ENCODE measurements around the gene KLHL29. TPM values are rescaled to one million over a fixed set of nuclear protein-coding genes. Genes with fewer than 3 reads are reported as not detected.

Gene KLHL29
- total RNA-seq, 1 experiment from 2014 or later: 2.6 TPM

- Histone ChIP-seq H2AFZ (ENCODE audit: low read length) (no peak overlapping the region), H3K79me2 (ENCODE audit: low read length) (no peaks in the 10 kb centered on the region), H3K4me1 (ENCODE audit: insufficient read depth, low read length) (no peaks in the 10 kb centered on the region), H3K4me3 (ENCODE audit: low read length) (no peak overlapping the region), H3K9me2 (replicated peaks; ENCODE audit: low read length) (no peaks in the 10 kb centered on the region), H3K9ac (ENCODE audit: low read length) (no peak overlapping the region), H3K36me3 (ENCODE audit: low read depth, low read length) (no peaks in the 10 kb centered on the region), H3K27ac (ENCODE audit: low read length) (no peak overlapping the region), H3F3A (ENCODE audit: low read length, unreplicated experiment) (no peaks in the 10 kb centered on the region), H3K9me3 (ENCODE audit: low read length) (no peaks in the 10 kb centered on the region), H4K20me1 (ENCODE audit: low read length) (no peaks in the 10 kb centered on the region), H3K4me2 (ENCODE audit: low read length) (no peak overlapping the region), H3K27me3 (ENCODE audit: low read length) (no peaks in the 10 kb centered on the region)
- no TSS peak for BruUV-seq (replicated peaks)
- TF ChIP-seq EZH2phosphoT487 (IDR thresholded peaks at IDR 0.05; ENCODE audit: borderline replicate concordance, low read length) (no peak), EZH2 (IDR thresholded peaks at IDR 0.05; ENCODE audit: low read length, unreplicated experiment) (no peak), CTCF (conservative IDR thresholded peaks at IDR 0.05; ENCODE audit: low read depth, low read length) (no peak)
- CTCF ChIA-PET: no interaction called here
- DNase-seq (no peak), ATAC-seq (no peak)
- intact Hi-C loops (cut with micrococcal nuclease): no loop called here
- POLR2A ChIA-PET (ENCODE audit: unreplicated experiment): no interaction called here
Measured at GRCh38 chr2:23600346-23600745, 215.4 kb downstream of the KLHL29 start.

- Histone ChIP-seq H3K27ac (ENCODE audit: low read length) (no peak overlapping the region), H3K9me3 (ENCODE audit: low read length) (peaks cover 2% of the 10 kb centered on the region; the same call in 1 of the 2 replicates), H4K20me1 (ENCODE audit: low read length) (no peaks in the 10 kb centered on the region), H3K79me2 (ENCODE audit: low read length) (no peaks in the 10 kb centered on the region), H3K4me2 (ENCODE audit: low read length) (no peak overlapping the region), H2AFZ (ENCODE audit: low read length) (no peak overlapping the region), H3K36me3 (ENCODE audit: low read depth, low read length) (no peaks in the 10 kb centered on the region), H3K9ac (ENCODE audit: low read length) (no peak overlapping the region), H3K27me3 (ENCODE audit: low read length) (no peaks in the 10 kb centered on the region), H3K9me2 (replicated peaks; ENCODE audit: low read length) (no peaks in the 10 kb centered on the region), H3K4me3 (ENCODE audit: low read length) (no peak overlapping the region), H3F3A (ENCODE audit: low read length, unreplicated experiment) (no peaks in the 10 kb centered on the region), H3K4me1 (ENCODE audit: insufficient read depth, low read length) (no peaks in the 10 kb centered on the region)
- TF ChIP-seq EZH2phosphoT487 (IDR thresholded peaks at IDR 0.05; ENCODE audit: borderline replicate concordance, low read length): no peak
- TF ChIP-seq CTCF (conservative IDR thresholded peaks at IDR 0.05; ENCODE audit: low read depth, low read length): no peak
- TF ChIP-seq EZH2 (IDR thresholded peaks at IDR 0.05; ENCODE audit: low read length, unreplicated experiment): no peak
- ATAC-seq (no peak), DNase-seq (no peak)
- BruUV-seq (replicated peaks): no TSS peak
- POLR2A ChIA-PET (ENCODE audit: unreplicated experiment): no interaction called here
- CTCF ChIA-PET: no interaction called here
- intact Hi-C loops (cut with micrococcal nuclease): no loop called here
Measured at GRCh38 chr2:23601301-23601965, 216.5 kb downstream of the KLHL29 start.

- Histone ChIP-seq H3K9ac (ENCODE audit: low read length) (no peak overlapping the region), H3K36me3 (ENCODE audit: low read depth, low read length) (no peaks in the 10 kb centered on the region), H3K27ac (ENCODE audit: low read length) (no peak overlapping the region), H3K27me3 (ENCODE audit: low read length) (no peaks in the 10 kb centered on the region), H2AFZ (ENCODE audit: low read length) (no peak overlapping the region), H3K4me3 (ENCODE audit: low read length) (no peak overlapping the region), H3K4me2 (ENCODE audit: low read length) (no peak overlapping the region), H3K79me2 (ENCODE audit: low read length) (no peaks in the 10 kb centered on the region), H4K20me1 (ENCODE audit: low read length) (no peaks in the 10 kb centered on the region), H3K4me1 (ENCODE audit: insufficient read depth, low read length) (no peaks in the 10 kb centered on the region), H3K9me3 (ENCODE audit: low read length) (peaks cover 5% of the 10 kb centered on the region; the same call in 1 of the 2 replicates), H3K9me2 (replicated peaks; ENCODE audit: low read length) (no peaks in the 10 kb centered on the region), H3F3A (ENCODE audit: low read length, unreplicated experiment) (no peaks in the 10 kb centered on the region)
- ChIA-PET POLR2A (ENCODE audit: unreplicated experiment) (no interaction called here), CTCF (no interaction called here)
- peak; percentile 49 for DNase-seq
- peak; percentile 61 for ATAC-seq
- no peak for TF ChIP-seq EZH2phosphoT487 (IDR thresholded peaks at IDR 0.05; ENCODE audit: borderline replicate concordance, low read length)
- no peak for TF ChIP-seq CTCF (conservative IDR thresholded peaks at IDR 0.05; ENCODE audit: low read depth, low read length)
- TF ChIP-seq EZH2 (IDR thresholded peaks at IDR 0.05; ENCODE audit: low read length, unreplicated experiment): no peak
- BruUV-seq (replicated peaks): no TSS peak
- intact Hi-C loops (cut with micrococcal nuclease): no loop called here
Measured at GRCh38 chr2:23602116-23602515, 217.1 kb downstream of the KLHL29 start.
